H54 (cell line): ENCODE data around the gene IRS2.
A peak's percentile ranks its signal among the peaks of the same experiment; 100 is the strongest.

ENCODE experiments used
- DNase-seq: peaks from one replicate; pipeline ENCODE4 v3.0.0; 2011; ENCODE audit warnings: low spot score, mixed read lengths; ENCODE audit not compliant: insufficient read length
- FAIRE-seq: peaks from 3 replicates; lab custom pipeline; 2011; peaks lifted over from hg19 to GRCh38; lab: Jason Lieb, UNC
- POLR2A ChIP-seq: IDR thresholded peaks from 2 replicates; pipeline ENCODE4 v1.6.1; 2011; ENCODE audit warnings: low read depth, mild to moderate bottlenecking, low read length

IRS2 gene

DNA sequence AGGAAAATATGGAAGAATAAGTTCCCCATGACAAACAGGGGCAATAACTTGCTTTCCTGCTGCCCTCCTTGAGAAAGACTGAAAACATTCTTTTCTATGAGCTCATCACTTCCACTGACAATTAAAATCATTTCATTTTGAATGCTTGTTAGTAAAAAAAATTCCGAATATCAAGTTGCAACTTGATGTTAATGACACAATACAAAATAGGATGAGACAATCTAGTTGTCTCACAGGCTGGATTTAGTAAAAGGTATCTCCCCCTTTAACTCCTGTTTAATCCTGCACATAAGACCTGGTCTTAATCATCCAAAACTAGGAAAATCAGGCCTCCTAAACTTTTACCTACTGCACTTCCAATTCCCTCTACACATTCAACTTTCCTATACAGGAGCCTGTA is 24.7 kb downstream of the IRS2 start:
- FAIRE-seq (peak; percentile 90), DNase-seq (no peak)
- TF ChIP-seq POLR2A: no peak

GRCh38 chr13:109760951-109761350 is 25.4 kb downstream of the IRS2 start:
- DNase-seq (no peak), FAIRE-seq (no peak)
- no peak for TF ChIP-seq POLR2A

DNA sequence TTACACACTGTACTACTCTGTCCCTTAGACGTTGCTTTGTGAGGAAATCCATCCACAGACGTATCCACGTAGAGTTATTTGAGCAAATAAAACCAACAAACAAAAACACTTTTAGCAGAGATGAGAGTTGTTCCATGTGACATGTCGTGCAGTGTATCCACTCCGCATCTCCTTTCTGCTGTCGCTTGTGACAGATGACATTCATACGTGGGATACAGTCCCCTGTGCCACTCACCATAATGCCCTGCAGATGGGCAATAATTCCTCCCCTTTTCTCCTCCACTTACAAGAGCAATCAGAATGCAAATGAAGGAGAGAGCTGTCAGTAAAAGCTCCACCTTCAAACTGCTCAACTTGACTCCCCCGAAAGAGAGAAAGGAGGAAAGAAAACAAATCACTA is 26.0 kb downstream of the IRS2 start:
- TF ChIP-seq POLR2A: no peak
- FAIRE-seq (no peak), DNase-seq (no peak)

DNA sequence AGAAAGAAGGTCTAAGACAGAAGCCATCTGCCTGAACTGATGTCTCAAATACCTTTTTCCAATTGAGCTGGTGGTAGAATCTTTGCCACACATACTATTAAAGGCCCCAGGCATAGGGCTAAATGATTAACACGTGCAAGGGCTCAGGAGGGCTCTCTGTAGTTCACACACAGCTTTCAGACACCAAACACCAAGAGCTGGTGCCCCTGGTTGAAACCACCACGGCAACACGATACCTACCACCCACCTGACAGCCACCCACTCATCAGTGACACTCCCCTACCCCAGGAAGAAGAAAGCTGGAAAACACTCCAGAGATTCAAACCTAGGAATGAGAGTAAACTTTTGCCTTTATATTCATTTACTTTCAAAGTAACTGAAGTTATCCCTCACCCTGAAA is 26.8 kb downstream of the IRS2 start:
- FAIRE-seq (peak; percentile 36), DNase-seq (no peak)
- no peak for TF ChIP-seq POLR2A

- no peak for DNase-seq
- TF ChIP-seq POLR2A: no peak
- no peak for FAIRE-seq
These were observed 27.4 kb downstream of the IRS2 start for GRCh38 chr13:109758937-109759480.

DNA sequence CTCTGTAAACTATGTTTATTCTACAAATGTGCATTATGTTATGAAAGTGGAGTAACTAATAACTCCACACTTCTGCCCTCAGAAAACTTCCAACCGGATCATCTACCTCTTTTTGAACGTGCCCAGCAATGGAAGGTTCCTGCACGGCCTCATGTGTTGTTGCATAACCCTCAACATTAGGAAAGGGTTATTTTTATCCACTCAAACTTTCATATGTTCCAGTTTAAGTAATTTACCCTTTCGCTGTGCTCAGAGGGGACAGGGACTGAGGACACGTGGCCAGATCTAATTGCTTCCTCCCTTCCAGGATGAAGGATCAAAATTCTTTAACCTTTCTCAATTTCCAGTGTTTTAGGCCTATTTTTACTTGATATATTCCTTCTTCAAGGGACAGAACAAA is 29.6 kb downstream of the IRS2 start:
- DNase-seq (no peak), FAIRE-seq (no peak)
- no peak for TF ChIP-seq POLR2A

DNA sequence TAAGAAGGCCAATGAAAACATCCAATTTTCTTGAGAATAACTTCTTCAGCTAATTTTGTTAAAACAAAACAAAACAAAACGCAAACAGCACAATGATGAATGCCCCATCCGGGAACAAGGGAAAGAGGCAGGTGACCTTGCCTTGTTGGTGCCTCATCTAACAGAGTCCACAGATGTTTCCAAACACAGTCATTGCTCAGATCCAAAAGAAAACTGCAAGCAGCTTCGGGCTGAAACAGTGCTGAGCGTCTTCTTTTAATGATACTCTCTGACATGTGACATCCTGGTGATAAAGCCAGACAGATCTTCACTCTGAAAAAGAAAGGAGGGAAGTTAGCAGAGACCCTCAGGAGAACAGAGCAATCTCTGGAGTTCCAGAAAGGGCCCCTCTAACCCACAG is 30.4 kb downstream of the IRS2 start:
- peak; percentile 36 for FAIRE-seq
- no peak for TF ChIP-seq POLR2A
- DNase-seq: no peak

DNA sequence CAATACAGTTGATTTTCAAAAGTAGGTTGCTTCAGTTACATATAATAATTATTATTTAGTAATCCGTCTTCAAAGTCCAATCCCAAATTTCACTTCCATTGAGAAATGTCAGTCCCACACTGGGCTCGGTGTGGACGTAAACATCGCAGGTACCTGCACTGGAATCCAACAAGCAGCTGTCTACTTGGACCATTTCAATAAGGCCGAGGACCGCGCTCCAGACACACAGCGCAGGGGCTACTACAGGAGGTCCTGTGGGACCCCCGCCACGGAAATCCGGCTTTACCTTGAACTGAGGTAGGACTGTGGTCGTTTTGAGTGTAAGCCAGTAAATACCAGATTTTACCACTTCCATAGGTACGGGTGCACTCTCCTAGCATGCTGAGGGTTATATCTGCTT is 30.8 kb downstream of the IRS2 start:
- DNase-seq (no peak), FAIRE-seq (no peak)
- no peak for TF ChIP-seq POLR2A

DNA sequence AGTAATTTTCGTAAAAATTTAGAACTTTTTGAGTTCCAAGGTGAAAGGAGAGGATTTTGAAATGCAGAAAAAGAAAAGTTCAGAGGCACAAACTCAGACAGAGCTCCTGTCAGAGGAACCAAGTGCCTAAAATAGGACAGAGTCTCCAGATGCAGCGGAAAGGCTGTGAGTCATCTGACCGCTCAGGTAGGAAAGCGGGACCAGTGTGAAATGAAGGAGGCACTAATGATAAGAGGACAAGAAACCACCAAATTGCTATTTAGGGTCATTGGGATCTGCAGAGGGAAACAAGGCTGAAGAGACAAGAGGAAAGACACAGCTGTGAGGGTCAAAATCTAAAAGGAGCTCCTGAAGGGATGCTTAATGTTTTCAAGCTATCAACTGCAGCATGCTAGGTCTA is 34.9 kb downstream of the IRS2 start:
- FAIRE-seq (no peak), DNase-seq (no peak)
- TF ChIP-seq POLR2A: no peak

DNA sequence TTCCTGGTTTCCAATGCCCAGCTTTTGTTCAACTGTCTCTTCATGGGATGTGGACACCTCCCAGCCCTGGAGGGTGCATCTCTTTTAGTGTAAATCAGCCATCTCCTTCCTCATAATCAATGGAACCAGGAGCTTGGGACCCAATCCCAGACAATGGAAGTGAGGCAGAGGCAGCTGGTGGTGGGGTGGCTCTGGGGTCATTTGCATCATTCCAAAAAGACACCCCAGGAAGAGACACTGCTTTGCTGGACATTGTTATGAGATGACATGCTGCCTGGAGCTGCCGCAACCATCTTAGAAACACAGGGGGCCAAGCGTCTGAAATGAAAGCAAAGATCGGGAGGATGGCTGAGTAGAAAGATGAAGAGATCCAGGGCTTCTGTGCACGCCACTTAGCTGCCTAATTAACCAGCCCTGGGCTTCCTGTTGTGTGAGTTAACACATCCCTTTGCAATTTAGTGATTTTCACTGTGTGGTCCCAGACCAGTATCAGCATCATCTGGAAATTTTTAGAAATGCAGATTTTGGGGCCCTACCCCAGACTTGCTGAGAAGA is 36.1 kb downstream of the IRS2 start:
- TF ChIP-seq POLR2A: no peak
- DNase-seq (no peak), FAIRE-seq (no peak)

DNA sequence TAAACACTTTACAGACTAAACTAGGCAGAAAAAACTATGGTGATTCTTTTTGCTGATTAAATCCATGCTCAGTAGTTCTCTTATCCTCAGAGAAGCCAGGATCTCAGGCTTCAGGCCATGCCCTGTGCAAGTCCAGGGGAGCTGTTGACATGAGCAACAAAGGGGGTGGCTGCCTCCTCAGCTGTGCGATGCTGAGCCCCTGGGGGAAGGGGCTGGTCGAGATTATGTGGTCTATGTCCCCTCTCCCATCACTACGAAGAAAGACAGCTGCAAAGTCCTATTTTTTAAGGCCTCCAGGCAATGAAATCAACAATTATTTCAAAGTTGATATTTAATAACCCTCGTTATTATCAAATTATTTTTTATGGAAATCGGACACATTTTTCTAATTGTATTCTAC is 37.0 kb downstream of the IRS2 start:
- DNase-seq: no peak
- no peak for TF ChIP-seq POLR2A
- peak; percentile 11 for FAIRE-seq

GRCh38 chr13:109748677-109749076 is 37.7 kb downstream of the IRS2 start:
- FAIRE-seq (no peak), DNase-seq (no peak)
- TF ChIP-seq POLR2A: no peak

DNA sequence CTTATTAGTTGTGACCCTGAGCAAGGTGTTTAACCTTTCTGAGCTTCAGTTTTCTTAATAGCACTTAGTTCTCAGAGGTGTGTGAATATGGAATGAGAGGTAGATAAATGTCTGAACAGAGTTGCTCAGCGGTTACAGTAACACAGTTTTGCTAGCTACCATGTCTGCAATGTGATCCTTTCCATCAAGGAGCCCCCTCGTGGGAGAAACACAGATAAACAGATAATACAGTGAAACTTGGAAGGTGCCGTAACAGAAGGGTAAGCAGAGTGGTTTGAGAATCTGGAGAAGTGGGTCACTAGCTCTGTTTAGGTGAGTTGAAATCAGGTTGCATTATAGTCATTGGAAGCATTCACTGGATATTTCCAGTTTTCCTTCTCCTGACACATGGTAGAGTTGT is 38.9 kb downstream of the IRS2 start:
- no peak for TF ChIP-seq POLR2A
- FAIRE-seq (peak; percentile 58), DNase-seq (no peak)

DNA sequence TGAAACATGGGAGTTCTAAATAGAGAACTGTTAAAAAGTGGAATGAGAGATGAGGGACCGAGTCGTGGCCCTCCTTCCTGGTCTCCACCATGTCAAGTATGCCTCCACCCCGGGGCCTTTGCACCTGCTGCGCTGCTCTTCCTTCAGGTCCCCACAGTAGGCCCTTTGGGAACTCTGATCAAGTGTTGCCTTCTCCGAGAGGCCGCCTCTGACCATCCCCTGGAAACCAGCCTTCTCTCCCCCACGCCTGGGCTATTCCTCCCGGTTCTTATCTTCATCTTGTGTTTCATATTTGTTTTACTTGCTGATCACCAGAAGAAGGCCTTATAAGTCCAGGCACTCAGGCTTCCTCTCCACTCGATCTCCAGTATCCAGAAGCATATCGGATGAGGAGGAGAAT is 40.0 kb downstream of the IRS2 start:
- FAIRE-seq (no peak), DNase-seq (no peak)
- no peak for TF ChIP-seq POLR2A

- FAIRE-seq (no peak), DNase-seq (no peak)
- TF ChIP-seq POLR2A: no peak
These were observed 40.7 kb downstream of the IRS2 start for GRCh38 chr13:109745702-109746101.
